ENCODE measurements around the gene GIPC2.
A peak's percentile ranks its signal among the peaks of the same experiment; 100 is the strongest.

Gene GIPC2

GRCh38 chr1:78132948-78133322 lies 87.2 kb downstream of the GIPC2 start:
- H3K27me3 ChIP-seq (ENCODE audit: insufficient read depth, low read length): no peaks in the 10 kb centered on the region
- no peaks in the 10 kb centered on the region for H3K9me3 ChIP-seq (ENCODE audit: insufficient read depth, low read depth, low read length)
- H3K9ac ChIP-seq (ENCODE audit: low read depth, low read length): no peak overlapping the region
- H3K27ac ChIP-seq (ENCODE audit: low read length): no peak overlapping the region
- H3K36me3 ChIP-seq (ENCODE audit: insufficient read depth, low read depth, low read length): no peaks in the 10 kb centered on the region
- no peaks in the 10 kb centered on the region for H3K4me1 ChIP-seq (ENCODE audit: insufficient read depth, low read length)
- no peak overlapping the region for H3K4me3 ChIP-seq (ENCODE audit: low read length)

DNA sequence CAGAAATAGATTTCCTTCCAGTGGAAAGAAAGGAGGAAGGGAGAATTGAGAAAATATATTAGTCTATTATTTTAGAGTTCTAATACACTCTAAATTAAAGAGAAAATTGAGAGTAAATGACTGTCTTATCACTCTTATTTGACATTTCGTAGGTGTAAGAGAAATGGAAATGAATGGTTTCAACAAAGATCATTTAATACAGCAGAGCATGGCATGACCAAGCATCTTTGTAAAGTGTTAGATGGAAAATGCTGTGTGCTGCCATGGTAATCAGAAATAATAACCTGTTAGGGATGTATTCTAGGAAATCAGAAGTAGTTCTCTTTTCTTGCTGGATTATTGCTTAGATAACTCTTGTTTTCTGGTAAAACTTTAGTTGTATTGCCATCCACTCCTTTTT lies 90.9 kb downstream of the GIPC2 start:
- Histone ChIP-seq H3K36me3 (ENCODE audit: insufficient read depth, low read depth, low read length) (no peaks in the 10 kb centered on the region), H3K4me3 (ENCODE audit: low read length) (no peak overlapping the region), H3K27ac (ENCODE audit: low read length) (no peak overlapping the region), H3K9ac (ENCODE audit: low read depth, low read length) (no peak overlapping the region), H3K9me3 (ENCODE audit: insufficient read depth, low read depth, low read length) (no peaks in the 10 kb centered on the region), H3K27me3 (ENCODE audit: insufficient read depth, low read length) (no peaks in the 10 kb centered on the region), H3K4me1 (ENCODE audit: insufficient read depth, low read length) (no peaks in the 10 kb centered on the region)

DNA sequence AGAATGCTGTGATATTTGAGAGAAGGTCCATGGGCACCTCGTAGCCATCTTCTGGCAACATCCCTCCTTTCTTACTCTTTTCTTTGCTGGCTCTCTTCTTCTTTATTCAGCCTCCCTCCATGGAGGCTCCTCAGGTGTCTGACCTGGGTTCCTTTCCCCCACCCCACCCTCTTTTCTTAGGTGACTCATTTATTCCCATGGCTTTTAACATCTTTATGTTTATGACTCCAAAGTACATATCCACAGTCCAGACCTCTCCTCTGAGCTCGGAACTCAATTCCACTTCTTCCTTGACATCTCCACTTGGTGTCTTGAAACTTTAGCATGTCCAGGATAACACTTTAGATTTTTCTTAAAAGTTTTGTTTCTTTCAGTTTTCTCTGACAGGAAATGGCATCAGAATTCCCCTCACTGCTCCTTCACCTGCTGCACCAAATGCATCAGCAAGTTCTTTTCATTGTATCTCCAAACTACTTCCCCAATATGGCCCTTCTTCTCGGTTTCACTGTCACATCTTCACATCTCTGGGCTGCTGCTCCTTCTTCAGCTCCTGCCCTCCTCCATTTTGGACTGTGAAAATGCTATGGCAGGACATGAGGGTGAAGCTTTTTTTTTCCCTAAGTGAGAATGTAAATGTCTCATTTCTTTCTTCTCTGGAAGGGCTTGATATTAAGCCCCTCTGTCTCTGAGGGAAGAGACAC lies 95.9 kb downstream of the GIPC2 start:
- Histone ChIP-seq H3K27me3 (ENCODE audit: insufficient read depth, low read length) (no peaks in the 10 kb centered on the region), H3K4me1 (ENCODE audit: insufficient read depth, low read length) (no peaks in the 10 kb centered on the region), H3K9ac (ENCODE audit: low read depth, low read length) (no peak overlapping the region), H3K36me3 (ENCODE audit: insufficient read depth, low read depth, low read length) (no peaks in the 10 kb centered on the region), H3K4me3 (ENCODE audit: low read length) (no peak overlapping the region), H3K9me3 (ENCODE audit: insufficient read depth, low read depth, low read length) (no peaks in the 10 kb centered on the region), H3K27ac (ENCODE audit: low read length) (no peak overlapping the region)

DNA sequence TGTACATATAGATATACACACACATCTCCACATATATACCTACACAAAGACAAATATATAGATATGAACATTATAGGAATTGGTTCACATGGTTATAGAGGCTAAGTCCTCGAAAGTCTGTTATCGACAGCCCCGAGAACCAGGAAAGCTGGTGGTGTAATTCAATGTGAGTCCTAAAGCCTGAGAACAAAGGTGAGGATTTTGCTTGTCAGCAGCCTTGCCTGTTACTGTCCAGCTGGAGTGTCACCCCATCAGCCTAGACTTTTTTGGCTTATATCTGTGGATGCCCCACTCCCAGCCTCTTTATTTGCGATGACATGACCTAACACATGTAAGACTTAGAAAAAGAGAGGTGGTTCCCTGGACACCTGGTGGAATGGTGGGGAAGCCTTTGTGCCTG lies 97.0 kb downstream of the GIPC2 start:
- Histone ChIP-seq H3K36me3 (ENCODE audit: insufficient read depth, low read depth, low read length) (no peaks in the 10 kb centered on the region), H3K4me3 (ENCODE audit: low read length) (no peak overlapping the region), H3K27ac (ENCODE audit: low read length) (no peak overlapping the region), H3K9ac (ENCODE audit: low read depth, low read length) (no peak overlapping the region), H3K9me3 (ENCODE audit: insufficient read depth, low read depth, low read length) (no peaks in the 10 kb centered on the region), H3K4me1 (ENCODE audit: insufficient read depth, low read length) (no peaks in the 10 kb centered on the region), H3K27me3 (ENCODE audit: insufficient read depth, low read length) (no peaks in the 10 kb centered on the region)

DNA sequence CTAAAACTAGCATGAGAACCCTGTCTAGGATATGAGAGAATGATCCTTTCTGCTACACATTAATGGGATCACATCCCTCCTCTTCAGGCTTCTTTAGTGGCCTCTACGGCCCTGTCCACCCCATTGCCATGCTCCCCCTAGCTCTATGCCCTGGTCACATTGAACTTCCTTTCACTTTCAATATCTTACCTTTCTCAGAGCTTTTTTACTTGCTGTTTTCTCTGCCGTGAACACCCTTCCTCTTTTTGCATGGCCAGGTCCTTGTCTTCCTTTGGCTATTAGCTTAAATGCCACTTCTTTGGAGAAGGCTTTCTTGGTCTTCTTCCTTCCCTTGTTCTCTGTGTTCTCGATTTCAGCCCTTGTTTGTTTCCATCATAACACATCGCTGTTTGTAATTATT lies 97.4 kb downstream of the GIPC2 start:
- Histone ChIP-seq H3K36me3 (ENCODE audit: insufficient read depth, low read depth, low read length) (no peaks in the 10 kb centered on the region), H3K4me3 (ENCODE audit: low read length) (no peak overlapping the region), H3K9me3 (ENCODE audit: insufficient read depth, low read depth, low read length) (no peaks in the 10 kb centered on the region), H3K4me1 (ENCODE audit: insufficient read depth, low read length) (no peaks in the 10 kb centered on the region), H3K27ac (ENCODE audit: low read length) (no peak overlapping the region), H3K27me3 (ENCODE audit: insufficient read depth, low read length) (no peaks in the 10 kb centered on the region), H3K9ac (ENCODE audit: low read depth, low read length) (no peak overlapping the region)

GRCh38 chr1:78143673-78144072 lies 97.9 kb downstream of the GIPC2 start:
- Histone ChIP-seq H3K27ac (ENCODE audit: low read length) (no peak overlapping the region), H3K36me3 (ENCODE audit: insufficient read depth, low read depth, low read length) (no peaks in the 10 kb centered on the region)

GRCh38 chr1:78145105-78145580 lies 99.4 kb downstream of the GIPC2 start:
- no peaks in the 10 kb centered on the region for H3K4me1 ChIP-seq (ENCODE audit: insufficient read depth, low read length)
- no peak overlapping the region for H3K9ac ChIP-seq (ENCODE audit: low read depth, low read length)
- no peak overlapping the region for H3K4me3 ChIP-seq (ENCODE audit: low read length)
- no peaks in the 10 kb centered on the region for H3K27me3 ChIP-seq (ENCODE audit: insufficient read depth, low read length)
- H3K36me3 ChIP-seq (ENCODE audit: insufficient read depth, low read depth, low read length): no peaks in the 10 kb centered on the region
- H3K27ac ChIP-seq (ENCODE audit: low read length): no peak overlapping the region
- H3K9me3 ChIP-seq (ENCODE audit: insufficient read depth, low read depth, low read length): no peaks in the 10 kb centered on the region

More at GRCh38 chr1:78143673-78144072, 97.9 kb downstream of the GIPC2 start:
- H3K4me3 ChIP-seq (ENCODE audit: low read length): no peak overlapping the region
- H3K9me3 ChIP-seq (ENCODE audit: insufficient read depth, low read depth, low read length): no peaks in the 10 kb centered on the region
- H3K4me1 ChIP-seq (ENCODE audit: insufficient read depth, low read length): no peaks in the 10 kb centered on the region
- H3K27me3 ChIP-seq (ENCODE audit: insufficient read depth, low read length): no peaks in the 10 kb centered on the region
- no peak overlapping the region for H3K9ac ChIP-seq (ENCODE audit: low read depth, low read length)

DNA sequence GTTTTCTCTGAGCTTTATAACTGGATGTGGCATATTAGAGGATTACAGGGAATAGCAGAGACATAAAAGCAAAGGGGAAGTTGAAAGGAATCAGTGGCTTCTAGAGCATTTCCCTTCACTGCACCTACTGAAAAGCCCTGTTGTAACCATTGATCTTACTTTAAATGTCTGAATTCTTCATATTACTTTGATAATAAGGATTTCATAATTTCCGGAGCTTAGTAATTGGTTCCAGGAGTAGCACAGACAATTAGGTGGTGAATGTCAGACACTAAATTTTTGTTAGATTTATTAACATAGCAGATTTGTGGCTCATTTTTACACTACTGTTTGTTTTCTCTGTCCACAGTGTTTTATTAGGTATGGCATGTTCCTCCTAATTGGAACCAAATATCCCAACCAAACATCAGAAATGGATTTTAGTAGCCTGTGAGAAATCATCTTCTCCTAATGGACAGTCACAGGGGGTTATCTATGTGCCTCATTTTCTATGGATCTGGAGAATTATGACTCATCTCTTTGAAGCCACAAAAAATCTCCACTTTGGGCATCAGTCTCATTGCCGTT lies 100.5 kb downstream of the GIPC2 start:
- no peaks in the 10 kb centered on the region for H3K9me3 ChIP-seq (ENCODE audit: insufficient read depth, low read depth, low read length)
- no peaks in the 10 kb centered on the region for H3K4me1 ChIP-seq (ENCODE audit: insufficient read depth, low read length)
- no peaks in the 10 kb centered on the region for H3K36me3 ChIP-seq (ENCODE audit: insufficient read depth, low read depth, low read length)
- H3K9ac ChIP-seq (ENCODE audit: low read depth, low read length): no peak overlapping the region
- H3K27me3 ChIP-seq (ENCODE audit: insufficient read depth, low read length): no peaks in the 10 kb centered on the region
- no peak overlapping the region for H3K4me3 ChIP-seq (ENCODE audit: low read length)
- H3K27ac ChIP-seq (ENCODE audit: low read length): no peak overlapping the region

DNA sequence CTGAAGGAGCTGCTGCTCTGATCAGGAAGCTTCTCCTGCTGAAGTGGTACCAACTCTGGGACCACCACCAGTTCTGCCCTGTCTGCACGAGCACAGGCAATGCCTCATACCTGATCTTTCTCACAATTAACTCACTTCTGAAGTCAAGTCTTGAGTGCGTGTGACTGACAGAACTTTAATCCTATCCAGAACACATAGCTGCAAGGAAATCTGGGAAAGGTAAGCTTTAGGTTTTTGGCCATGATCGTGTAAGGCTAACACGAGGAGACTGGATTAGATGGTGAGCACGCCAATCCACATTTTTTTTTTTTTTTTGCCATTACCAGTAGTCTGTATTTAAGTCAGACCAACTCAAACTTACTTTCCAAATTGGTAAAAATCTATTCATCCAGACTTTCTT lies 101.3 kb downstream of the GIPC2 start:
- no peaks in the 10 kb centered on the region for H3K4me1 ChIP-seq (ENCODE audit: insufficient read depth, low read length)
- H3K27me3 ChIP-seq (ENCODE audit: insufficient read depth, low read length): no peaks in the 10 kb centered on the region
- H3K27ac ChIP-seq (ENCODE audit: low read length): no peak overlapping the region
- H3K9me3 ChIP-seq (ENCODE audit: insufficient read depth, low read depth, low read length): no peaks in the 10 kb centered on the region
- no peaks in the 10 kb centered on the region for H3K36me3 ChIP-seq (ENCODE audit: insufficient read depth, low read depth, low read length)
- H3K4me3 ChIP-seq (ENCODE audit: low read length): no peak overlapping the region
- no peak overlapping the region for H3K9ac ChIP-seq (ENCODE audit: low read depth, low read length)

GRCh38 chr1:78153092-78153736 lies 107.4 kb downstream of the GIPC2 start:
- H3K36me3 ChIP-seq (ENCODE audit: insufficient read depth, low read depth, low read length): no peaks in the 10 kb centered on the region
- no peak overlapping the region for H3K9ac ChIP-seq (ENCODE audit: low read depth, low read length)
- no peaks in the 10 kb centered on the region for H3K9me3 ChIP-seq (ENCODE audit: insufficient read depth, low read depth, low read length)
- H3K27ac ChIP-seq (ENCODE audit: low read length): no peak overlapping the region
- H3K4me1 ChIP-seq (ENCODE audit: insufficient read depth, low read length): peaks cover 10% of the 10 kb centered on the region; the same call in 1 of the 2 replicates
- H3K27me3 ChIP-seq (ENCODE audit: insufficient read depth, low read length): no peaks in the 10 kb centered on the region
- no peak overlapping the region for H3K4me3 ChIP-seq (ENCODE audit: low read length)

DNA sequence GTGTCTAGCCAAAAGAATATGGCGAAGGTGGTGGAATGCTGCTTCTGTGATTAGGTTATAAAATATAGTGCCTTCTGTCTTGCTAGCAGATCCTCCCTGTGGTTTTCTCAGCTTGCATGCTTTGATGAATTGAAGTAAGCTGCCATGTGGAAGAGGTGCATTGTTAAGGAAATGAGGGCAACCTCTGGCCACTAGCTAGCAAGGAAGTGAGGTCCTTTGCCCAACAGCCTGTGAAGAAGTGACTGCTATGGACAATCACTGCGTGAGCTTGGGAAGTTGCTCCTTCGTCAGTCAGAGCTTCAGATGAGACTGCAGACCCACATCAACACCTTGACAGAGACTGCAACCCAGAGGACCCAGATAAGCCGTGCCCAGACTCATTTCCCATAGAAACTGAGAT lies 109.4 kb downstream of the GIPC2 start:
- Histone ChIP-seq H3K4me3 (ENCODE audit: low read length) (0 out of 2 replicates have a peak overlapping the region, but pooled peaks have one; percentile 23), H3K4me1 (ENCODE audit: insufficient read depth, low read length) (peaks cover 10% of the 10 kb centered on the region; the same call in 1 of the 2 replicates), H3K27ac (ENCODE audit: low read length) (no peak overlapping the region), H3K9me3 (ENCODE audit: insufficient read depth, low read depth, low read length) (no peaks in the 10 kb centered on the region), H3K27me3 (ENCODE audit: insufficient read depth, low read length) (no peaks in the 10 kb centered on the region), H3K36me3 (ENCODE audit: insufficient read depth, low read depth, low read length) (no peaks in the 10 kb centered on the region), H3K9ac (ENCODE audit: low read depth, low read length) (no peak overlapping the region)

Measured in iPS-20b (cell line).